MM.1S (cell line): ENCODE data around the gene RTP5.

Source experiments
- DNase-seq: peaks from one replicate; pipeline ENCODE4 v3.0.0-alpha.2; 2015
- H2AFZ ChIP-seq: fragments of 300-600 bp; sonication (generic); 2 replicates; pipeline ENCODE4 v1.6.0; 2016; ENCODE audit warnings: antibody characterized with exemption, low read length
- H3F3A ChIP-seq: fragments of 300-600 bp; sonication (generic); 2 replicates; pipeline ENCODE4 v1.6.1; 2016; ENCODE audit warnings: mild to moderate bottlenecking, antibody characterized with exemption, low read length, moderate library complexity, mixed read lengths; ENCODE audit not compliant: insufficient read depth
- H3K27ac ChIP-seq: fragments of 300-600 bp; sonication (generic); 2 replicates; pipeline ENCODE4 v1.5.1; 2016; ENCODE audit warnings: mild to moderate bottlenecking, low read length
- H3K27me3 ChIP-seq: fragments of 300-600 bp; sonication (generic); replicated peaks from 2 replicates; pipeline ENCODE4 v1.6.0; 2016; ENCODE audit warnings: low read length; ENCODE audit not compliant: insufficient read depth
- H3K36me3 ChIP-seq: fragments of 300-600 bp; sonication (generic); replicated peaks from 2 replicates; pipeline ENCODE4 v1.6.1; 2016; ENCODE audit warnings: mild to moderate bottlenecking, low read length, mixed read lengths; ENCODE audit not compliant: insufficient read depth
- H3K4me1 ChIP-seq: fragments of 300-600 bp; sonication (generic); 2 replicates; pipeline ENCODE4 v1.6.1; 2016; ENCODE audit warnings: low read length, mixed read lengths
- H3K4me2 ChIP-seq: fragments of 300-600 bp; sonication (generic); 2 replicates; pipeline ENCODE4 v1.6.0; 2016; ENCODE audit warnings: low read depth, low read length
- H3K4me3 ChIP-seq: fragments of 300-600 bp; sonication (generic); 2 replicates; pipeline ENCODE4 v1.5.1; 2016; ENCODE audit warnings: low read length, mixed read lengths
- H3K79me2 ChIP-seq: fragments of 300-600 bp; sonication (generic); 2 replicates; pipeline ENCODE4 v1.6.1; 2016; ENCODE audit warnings: mixed run types, low read length, mixed read lengths
- H3K9ac ChIP-seq: fragments of 300-600 bp; sonication (generic); 2 replicates; pipeline ENCODE4 v1.6.1; 2016; ENCODE audit warnings: low read length, mixed read lengths
- H3K9me2 ChIP-seq: fragments of 300-600 bp; sonication (generic); replicated peaks from 2 replicates; pipeline ENCODE4 v1.6.1; 2016; ENCODE audit warnings: mild to moderate bottlenecking, low read length, mixed read lengths; ENCODE audit not compliant: insufficient read depth
- H3K9me3 ChIP-seq: fragments of 300-600 bp; sonication (generic); replicated peaks from 2 replicates; pipeline ENCODE4 v1.6.1; 2016; ENCODE audit warnings: mild to moderate bottlenecking, low read length, mixed read lengths; ENCODE audit not compliant: insufficient read depth
- H4K20me1 ChIP-seq: fragments of 300-600 bp; sonication (generic); 2 replicates; pipeline ENCODE4 v1.6.1; 2016; ENCODE audit warnings: mild to moderate bottlenecking, low read length, moderate library complexity, mixed read lengths; ENCODE audit not compliant: insufficient read depth
- EZH2 ChIP-seq: fragments of 300-600 bp; sonication (generic); optimal IDR thresholded peaks from 2 replicates; pipeline ENCODE3; 2017; ENCODE audit warnings: low read depth, mild to moderate bottlenecking, antibody characterized with exemption, low read length, mixed read lengths
- EZH2phosphoT487 ChIP-seq: fragments of 300-600 bp; sonication (generic); IDR thresholded peaks from 2 replicates; pipeline ENCODE4 v1.6.1; 2018; ENCODE audit warnings: antibody characterized with exemption, low read length
- TF ChIP-seq, protein P1 (sequence below): fragments of 300-600 bp; sonication (generic); IDR thresholded peaks from 2 replicates; pipeline ENCODE4 v1.5.1; 2016; ENCODE audit warnings: antibody characterized with exemption, low read length, mixed read lengths

RTP5 gene

DNA sequence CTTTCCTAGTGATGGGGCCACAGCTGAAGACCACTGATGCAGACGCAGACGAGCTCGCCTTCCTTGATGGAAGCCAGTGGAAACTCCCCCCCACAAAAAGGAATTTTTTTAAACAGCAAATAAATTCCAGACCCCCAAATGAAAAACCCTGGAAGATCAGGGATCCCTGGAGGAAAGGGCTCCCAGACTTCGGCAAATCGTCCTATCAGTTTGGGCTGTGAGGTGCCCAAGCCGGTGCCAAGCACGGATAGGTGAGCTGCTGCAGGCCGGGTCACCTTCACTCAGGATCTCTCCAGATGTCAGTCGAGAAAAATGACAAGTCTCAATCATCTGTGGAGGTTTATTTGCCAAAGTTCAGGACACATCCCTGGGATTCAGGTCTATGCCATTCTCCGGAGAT lies 42.0 kb downstream of the RTP5 start:
- Histone ChIP-seq H3K9ac (no peak overlapping the region), H3K9me3 (no peaks in the 10 kb centered on the region), H3K4me1 (no peaks in the 10 kb centered on the region), H3K4me2 (no peak overlapping the region), H2AFZ (no peak overlapping the region), H3K79me2 (no peaks in the 10 kb centered on the region), H3K27me3 (no peaks in the 10 kb centered on the region), H3K9me2 (no peaks in the 10 kb centered on the region), H3K36me3 (no peaks in the 10 kb centered on the region), H4K20me1 (no peaks in the 10 kb centered on the region), H3K4me3 (no peak overlapping the region), H3K27ac (no peak overlapping the region), H3F3A (no peaks in the 10 kb centered on the region)
- TF ChIP-seq EZH2, result no peak
- TF ChIP-seq, protein P1, sequence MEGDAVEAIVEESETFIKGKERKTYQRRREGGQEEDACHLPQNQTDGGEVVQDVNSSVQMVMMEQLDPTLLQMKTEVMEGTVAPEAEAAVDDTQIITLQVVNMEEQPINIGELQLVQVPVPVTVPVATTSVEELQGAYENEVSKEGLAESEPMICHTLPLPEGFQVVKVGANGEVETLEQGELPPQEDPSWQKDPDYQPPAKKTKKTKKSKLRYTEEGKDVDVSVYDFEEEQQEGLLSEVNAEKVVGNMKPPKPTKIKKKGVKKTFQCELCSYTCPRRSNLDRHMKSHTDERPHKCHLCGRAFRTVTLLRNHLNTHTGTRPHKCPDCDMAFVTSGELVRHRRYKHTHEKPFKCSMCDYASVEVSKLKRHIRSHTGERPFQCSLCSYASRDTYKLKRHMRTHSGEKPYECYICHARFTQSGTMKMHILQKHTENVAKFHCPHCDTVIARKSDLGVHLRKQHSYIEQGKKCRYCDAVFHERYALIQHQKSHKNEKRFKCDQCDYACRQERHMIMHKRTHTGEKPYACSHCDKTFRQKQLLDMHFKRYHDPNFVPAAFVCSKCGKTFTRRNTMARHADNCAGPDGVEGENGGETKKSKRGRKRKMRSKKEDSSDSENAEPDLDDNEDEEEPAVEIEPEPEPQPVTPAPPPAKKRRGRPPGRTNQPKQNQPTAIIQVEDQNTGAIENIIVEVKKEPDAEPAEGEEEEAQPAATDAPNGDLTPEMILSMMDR, result no peak
- no peak for TF ChIP-seq EZH2phosphoT487
- DNase-seq, result no peak

DNA sequence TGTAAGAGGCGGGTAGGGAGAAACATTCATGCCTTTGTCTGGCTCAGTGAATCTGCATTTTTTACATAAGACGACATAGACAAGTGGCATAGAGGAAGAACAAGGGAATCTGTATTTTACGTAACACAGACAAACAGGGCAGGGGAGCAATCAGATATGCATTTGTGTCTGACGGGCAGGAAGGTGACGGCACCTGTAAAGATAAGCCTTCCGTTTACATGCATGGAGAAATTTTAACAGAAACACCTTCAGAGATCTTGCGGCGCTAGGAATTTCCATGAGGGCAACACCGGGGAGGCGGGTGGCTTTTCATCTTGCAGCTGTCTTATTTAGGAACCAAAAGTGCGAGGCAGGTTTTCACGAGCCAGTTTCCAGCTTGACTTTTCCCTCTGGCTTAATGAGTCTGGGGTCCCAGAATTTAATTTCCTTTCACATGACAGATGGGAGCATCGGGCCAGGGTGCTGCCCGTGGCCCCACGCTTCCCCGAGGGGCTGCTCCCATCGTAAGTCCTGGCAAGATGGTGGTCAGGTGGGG lies 42.6 kb downstream of the RTP5 start:
- no peak overlapping the region for H3K4me2 ChIP-seq
- H3K79me2 ChIP-seq, result no peaks in the 10 kb centered on the region
- no peaks in the 10 kb centered on the region for H3K4me1 ChIP-seq
- no peaks in the 10 kb centered on the region for H3K9me3 ChIP-seq
- H3F3A ChIP-seq, result no peaks in the 10 kb centered on the region
- no peaks in the 10 kb centered on the region for H3K9me2 ChIP-seq
- H3K36me3 ChIP-seq, result no peaks in the 10 kb centered on the region
- no peak overlapping the region for H3K4me3 ChIP-seq
- H3K27ac ChIP-seq, result no peak overlapping the region
- TF ChIP-seq, protein P1, result no peak
- TF ChIP-seq EZH2 (no peak), EZH2phosphoT487 (no peak)
- H3K9ac ChIP-seq, result no peak overlapping the region
- H2AFZ ChIP-seq, result no peak overlapping the region
- no peaks in the 10 kb centered on the region for H3K27me3 ChIP-seq
- no peaks in the 10 kb centered on the region for H4K20me1 ChIP-seq
- no peak for DNase-seq

DNA sequence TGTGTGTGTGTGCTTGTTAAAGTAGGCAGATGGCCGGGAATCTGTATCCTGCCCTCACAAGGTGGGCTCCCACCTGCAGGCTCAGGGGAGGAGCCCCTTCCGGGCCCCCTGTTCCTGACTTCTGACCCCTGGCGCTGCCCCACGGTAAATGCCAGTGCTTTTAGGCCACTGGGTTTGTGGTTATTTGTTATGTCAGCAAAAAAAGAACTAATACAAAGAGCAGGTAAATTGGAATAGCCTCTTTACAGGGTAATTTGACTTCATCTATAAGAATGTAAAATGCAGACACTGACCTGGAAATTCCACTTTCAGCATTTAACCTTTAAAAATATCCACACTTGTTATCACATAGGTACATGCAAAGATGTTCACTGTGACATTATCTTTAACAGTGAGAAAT lies 44.2 kb downstream of the RTP5 start:
- Histone ChIP-seq H3K4me2 (no peak overlapping the region), H3F3A (no peaks in the 10 kb centered on the region), H3K27me3 (no peaks in the 10 kb centered on the region), H3K9me2 (no peaks in the 10 kb centered on the region), H3K27ac (no peak overlapping the region), H3K4me1 (no peaks in the 10 kb centered on the region), H4K20me1 (no peaks in the 10 kb centered on the region), H3K79me2 (no peaks in the 10 kb centered on the region), H2AFZ (no peak overlapping the region), H3K4me3 (no peak overlapping the region), H3K36me3 (no peaks in the 10 kb centered on the region), H3K9ac (no peak overlapping the region), H3K9me3 (no peaks in the 10 kb centered on the region)
- TF ChIP-seq EZH2 (no peak), EZH2phosphoT487 (no peak)
- TF ChIP-seq, protein P1, result no peak
- DNase-seq, result no peak
